Fibroblast of lung (primary cell): ENCODE data around the gene TNRC18. TPM values are rescaled to one million over a fixed set of nuclear protein-coding genes. Genes with fewer than 3 reads are reported as not detected.
"Not testable (repeated sequence)": the region's sequence is repeated elsewhere in the genome, so short reads cannot be mapped to it uniquely, and the experiment has no call there.

Experiments used
- DNase-seq, 2 donors: peaks; one replicate each; pipeline versions ENCODE4 v3.0.0 to v3.0.0-alpha.2; 2010; ENCODE audit warnings: low read depth in 2 of 2
- H2AFZ ChIP-seq: 2 replicates; pipeline ENCODE4 v1.5.1; 2012; ENCODE audit warnings: low read length, control low read depth, inconsistent platforms
- H3K27ac ChIP-seq: 2 replicates; pipeline ENCODE4 v1.5.1; 2011; ENCODE audit warnings: low read length, control low read depth; ENCODE audit not compliant: insufficient read depth
- H3K27me3 ChIP-seq: 2 replicates; pipeline ENCODE4 v1.5.1; 2011; ENCODE audit warnings: mild to moderate bottlenecking, low read length; ENCODE audit not compliant: control insufficient read depth, insufficient read depth
- H3K36me3 ChIP-seq: 2 replicates; pipeline ENCODE4 v1.5.1; 2011; ENCODE audit warnings: low read length; ENCODE audit not compliant: control insufficient read depth, insufficient read depth
- H3K4me1 ChIP-seq: 2 replicates; pipeline ENCODE4 v1.5.1; 2011; ENCODE audit warnings: low read length; ENCODE audit not compliant: control insufficient read depth, insufficient read depth; ENCODE audit errors: extremely low read depth
- H3K4me2 ChIP-seq: 2 replicates; pipeline ENCODE4 v1.5.1; 2011; ENCODE audit warnings: low read length, control low read depth; ENCODE audit not compliant: insufficient read depth; ENCODE audit errors: extremely low read depth
- H3K4me3 ChIP-seq, 4 experiments: fragments of 200-600 bp in 1 of 4; sonication (generic) in 1 of 4; replicated peaks in 1 of 4; 2 replicates each; pipeline ENCODE4 v1.5.1; 2011 to 2016; ENCODE audit warnings: low read length in 4 of 4, low read depth in 3 of 4, mild to moderate bottlenecking in 3 of 4, control low read depth in 2 of 4, inconsistent platforms in 1 of 4, mixed read lengths in 1 of 4; ENCODE audit not compliant: insufficient read depth in 1 of 4; ENCODE audit errors: control extremely low read depth in 1 of 4
- H3K79me2 ChIP-seq: 2 replicates; pipeline ENCODE4 v1.5.1; 2012; ENCODE audit warnings: mild to moderate bottlenecking, low read length, inconsistent platforms; ENCODE audit not compliant: control insufficient read depth, insufficient read depth
- H3K9ac ChIP-seq: 2 replicates; pipeline ENCODE4 v1.5.1; 2011; ENCODE audit warnings: mild to moderate bottlenecking, low read length, control low read depth; ENCODE audit not compliant: insufficient read depth
- H3K9me3 ChIP-seq: 2 replicates; pipeline ENCODE4 v1.5.1; 2012; ENCODE audit warnings: low read depth, low read length; ENCODE audit not compliant: control insufficient read depth, insufficient read depth
- H4K20me1 ChIP-seq: 2 replicates; pipeline ENCODE4 v1.5.1; 2011; ENCODE audit warnings: low read length; ENCODE audit not compliant: control insufficient read depth, insufficient read depth; ENCODE audit errors: extremely low read depth
- EZH2 ChIP-seq: IDR thresholded peaks from 2 replicates; pipeline ENCODE4 v1.5.1; 2012; ENCODE audit warnings: low read length, control low read depth, mild to moderate bottlenecking; ENCODE audit errors: missing control alignments
- polyA plus RNA-seq, 2 donors: library from polyadenylated mRNA; depleted of rRNA in 1 of 2; stranded (reverse) in 1 of 2; unstranded in 1 of 2; fragments of >200 nt; gene quantifications; 2 replicates each; pipeline ENCODE4 v1.2.1, GENCODE V29; 2011 to 2012; ENCODE audit warnings: missing spikeins in 1 of 2
- total RNA-seq: library from RNA; depleted of rRNA; stranded (reverse); fragments of >200 nt; gene quantifications from 2 replicates; pipeline ENCODE4 v1.2.1, GENCODE V29; 2014
- TF ChIP-seq, protein P1 (sequence below), 2 donors: IDR thresholded peaks in 1 of 2; conservative IDR thresholded peaks in 1 of 2; 1 replicate in 1 of 2; 2 replicates in 1 of 2; pipeline ENCODE4 v1.5.1; 2011 to 2012; ENCODE audit warnings: low read length in 2 of 2, control low read depth in 1 of 2, inconsistent platforms in 1 of 2, low read depth in 1 of 2, mild to moderate bottlenecking in 1 of 2

Gene TNRC18
- total and polyA plus RNA-seq, 2 donors (not counting 1 experiment from before 2014, with no cell fraction given): 19.7 to 38.5 TPM

DNA sequence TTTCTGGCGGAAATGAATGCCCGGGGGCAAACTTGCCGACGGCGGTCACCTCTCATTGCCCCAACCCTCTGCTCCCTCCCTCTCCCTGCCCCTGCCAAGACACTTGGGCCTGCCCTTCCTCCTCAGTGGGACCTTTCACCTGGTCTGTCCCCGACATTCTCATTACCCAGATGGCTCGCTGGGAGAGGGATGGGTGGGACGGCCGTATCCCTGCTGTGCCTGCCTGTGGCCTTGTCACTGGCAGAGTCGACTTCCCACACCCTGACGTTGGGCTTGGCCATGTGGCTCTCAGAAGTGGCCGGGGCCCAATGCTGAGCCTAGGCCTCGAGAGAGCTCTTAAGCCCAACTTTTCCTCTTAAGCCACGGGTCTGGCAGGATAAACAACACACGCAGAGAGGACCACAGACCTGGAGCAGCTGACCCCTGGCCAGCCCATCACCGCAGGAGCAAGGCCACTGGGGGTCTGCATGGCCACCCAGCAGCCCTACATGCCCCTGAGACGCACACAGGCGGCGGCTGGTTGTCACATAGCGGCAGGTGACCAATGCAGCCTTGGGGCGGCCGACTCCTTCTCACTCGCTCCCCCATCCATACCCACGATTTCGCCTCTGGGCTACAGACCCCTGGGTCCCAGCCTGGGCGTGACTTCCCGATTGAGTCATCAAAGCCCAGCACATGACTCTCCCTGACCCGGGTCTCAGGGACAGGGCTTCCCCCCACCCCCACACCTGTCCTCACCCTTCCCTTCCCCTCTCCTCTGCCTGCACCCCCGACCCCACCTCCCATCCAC is 100.8 kb downstream of the TNRC18 start:
- H3K9ac ChIP-seq: no peak overlapping the region
- H2AFZ ChIP-seq: no peak overlapping the region
- no peaks in the 10 kb centered on the region for H3K27me3 ChIP-seq
- peaks cover 11% of the 10 kb centered on the region for H3K36me3 ChIP-seq
- DNase-seq: no peak
- H3K4me3 ChIP-seq: no peak overlapping the region
- no peaks in the 10 kb centered on the region for H3K79me2 ChIP-seq
- TF ChIP-seq EZH2: no peak
- TF ChIP-seq, protein P1, sequence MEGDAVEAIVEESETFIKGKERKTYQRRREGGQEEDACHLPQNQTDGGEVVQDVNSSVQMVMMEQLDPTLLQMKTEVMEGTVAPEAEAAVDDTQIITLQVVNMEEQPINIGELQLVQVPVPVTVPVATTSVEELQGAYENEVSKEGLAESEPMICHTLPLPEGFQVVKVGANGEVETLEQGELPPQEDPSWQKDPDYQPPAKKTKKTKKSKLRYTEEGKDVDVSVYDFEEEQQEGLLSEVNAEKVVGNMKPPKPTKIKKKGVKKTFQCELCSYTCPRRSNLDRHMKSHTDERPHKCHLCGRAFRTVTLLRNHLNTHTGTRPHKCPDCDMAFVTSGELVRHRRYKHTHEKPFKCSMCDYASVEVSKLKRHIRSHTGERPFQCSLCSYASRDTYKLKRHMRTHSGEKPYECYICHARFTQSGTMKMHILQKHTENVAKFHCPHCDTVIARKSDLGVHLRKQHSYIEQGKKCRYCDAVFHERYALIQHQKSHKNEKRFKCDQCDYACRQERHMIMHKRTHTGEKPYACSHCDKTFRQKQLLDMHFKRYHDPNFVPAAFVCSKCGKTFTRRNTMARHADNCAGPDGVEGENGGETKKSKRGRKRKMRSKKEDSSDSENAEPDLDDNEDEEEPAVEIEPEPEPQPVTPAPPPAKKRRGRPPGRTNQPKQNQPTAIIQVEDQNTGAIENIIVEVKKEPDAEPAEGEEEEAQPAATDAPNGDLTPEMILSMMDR (conservative IDR thresholded peaks at IDR 0.05 in 1 of 2, IDR thresholded peaks at IDR 0.05 in 1 of 2; ENCODE audit: low read depth in 1 of 2, low read length in 2 of 2): no peak
- no peaks in the 10 kb centered on the region for H3K4me1 ChIP-seq
- H3K4me2 ChIP-seq: no peak overlapping the region
- no peaks in the 10 kb centered on the region for H4K20me1 ChIP-seq
- H3K27ac ChIP-seq: no peak overlapping the region
- H3K9me3 ChIP-seq: no peaks in the 10 kb centered on the region

- no peak overlapping the region for H3K9ac ChIP-seq
- H3K27ac ChIP-seq: no peak overlapping the region
- H3K36me3 ChIP-seq: peaks cover 12% of the 10 kb centered on the region
- H2AFZ ChIP-seq: no peak overlapping the region
- no peak overlapping the region for H3K4me3 ChIP-seq
- no peak for DNase-seq
- no peaks in the 10 kb centered on the region for H3K27me3 ChIP-seq
- H3K9me3 ChIP-seq: no peaks in the 10 kb centered on the region
- TF ChIP-seq, protein P1 (conservative IDR thresholded peaks at IDR 0.05 in 1 of 2, IDR thresholded peaks at IDR 0.05 in 1 of 2; ENCODE audit: low read depth in 1 of 2, low read length in 2 of 2): no peak
- no peak for TF ChIP-seq EZH2
- H3K79me2 ChIP-seq: no peaks in the 10 kb centered on the region
- H3K4me2 ChIP-seq: no peak overlapping the region
- no peaks in the 10 kb centered on the region for H3K4me1 ChIP-seq
- H4K20me1 ChIP-seq: no peaks in the 10 kb centered on the region
These were observed 102.7 kb downstream of the TNRC18 start for GRCh38 chr7:5320802-5321396.

DNA sequence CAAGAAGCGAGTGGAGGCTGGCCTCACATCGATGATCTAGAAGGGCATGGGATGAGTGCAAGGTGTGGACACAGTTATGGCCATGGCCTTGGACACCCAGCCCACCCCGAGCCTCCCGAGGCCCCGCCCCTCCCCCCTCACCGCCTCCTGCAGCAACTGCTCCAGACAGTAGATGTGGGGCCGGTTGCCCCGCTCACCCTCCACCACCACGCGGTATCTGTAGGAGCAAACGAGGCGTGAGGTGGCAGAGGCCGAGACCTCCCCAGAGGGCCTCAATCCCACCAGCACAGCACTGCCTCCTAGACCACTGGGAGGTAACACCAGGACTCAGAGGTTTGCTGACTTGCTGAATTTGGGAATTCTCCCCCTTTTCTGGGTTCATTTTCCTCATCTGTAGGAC is 103.2 kb downstream of the TNRC18 start:
- no peaks in the 10 kb centered on the region for H3K4me1 ChIP-seq
- H3K79me2 ChIP-seq: no peaks in the 10 kb centered on the region
- H4K20me1 ChIP-seq: no peaks in the 10 kb centered on the region
- no peaks in the 10 kb centered on the region for H3K27me3 ChIP-seq
- no peaks in the 10 kb centered on the region for H3K9me3 ChIP-seq
- no peak overlapping the region for H3K9ac ChIP-seq
- H2AFZ ChIP-seq: no peak overlapping the region
- no peak overlapping the region for H3K27ac ChIP-seq
- DNase-seq: no peak
- peaks cover 14% of the 10 kb centered on the region for H3K36me3 ChIP-seq
- no peak overlapping the region for H3K4me3 ChIP-seq
- TF ChIP-seq, protein P1 (conservative IDR thresholded peaks at IDR 0.05 in 1 of 2, IDR thresholded peaks at IDR 0.05 in 1 of 2; ENCODE audit: low read depth in 1 of 2, low read length in 2 of 2): no peak
- no peak for TF ChIP-seq EZH2
- no peak overlapping the region for H3K4me2 ChIP-seq

GRCh38 chr7:5318613-5319012 is 105.0 kb downstream of the TNRC18 start:
- not testable (repeated sequence) for H3K79me2 ChIP-seq, H3K36me3 ChIP-seq, H2AFZ ChIP-seq, H3K9ac ChIP-seq, H3K4me1 ChIP-seq, DNase-seq, H3K9me3 ChIP-seq, H3K4me2 ChIP-seq, H3K27ac ChIP-seq, H3K27me3 ChIP-seq, H4K20me1 ChIP-seq, H3K4me3 ChIP-seq
